Uterus (tissue), 4 donors: ENCODE data around the gene ARF5. TPM values are rescaled to one million over a fixed set of nuclear protein-coding genes. Genes with fewer than 3 reads are reported as not detected.

Experiments used
- DNase-seq, 2 donors: peaks; one replicate each; pipeline ENCODE4 v3.0.0-alpha.2; 2019 to 2020
- H3K27ac ChIP-seq, 2 donors: fragments of 200-600 bp; sonication (generic); 1 replicate in 1 of 2; 2 replicates in 1 of 2; pipeline ENCODE4 v1.5.1; 2016 to 2018
- H3K27me3 ChIP-seq, 2 donors: fragments of 200-600 bp; sonication (generic); one replicate each; pipeline ENCODE4 v1.5.1; 2018 to 2019; ENCODE audit warnings: control low read depth in 1 of 2
- H3K36me3 ChIP-seq, 2 donors: fragments of 200-600 bp; sonication (generic); one replicate each; pipeline ENCODE4 v1.5.1; 2019; ENCODE audit warnings: control low read depth in 1 of 2
- H3K4me1 ChIP-seq, 2 donors: fragments of 200-600 bp; sonication (generic); one replicate each; pipeline ENCODE4 v1.5.1; 2018 to 2019; ENCODE audit warnings: control low read depth in 1 of 2
- H3K4me3 ChIP-seq, 2 donors: fragments of 200-600 bp; sonication (generic); 1 replicate in 1 of 2; 2 replicates in 1 of 2; pipeline ENCODE4 v1.5.1; 2018 to 2019; ENCODE audit warnings: mild to moderate bottlenecking in 1 of 2
- H3K9me3 ChIP-seq, 2 donors: fragments of 200-600 bp; sonication (generic); one replicate each; pipeline ENCODE4 v1.5.1; 2019; ENCODE audit warnings: control low read depth in 1 of 2
- POLR2A ChIP-seq, 2 donors: fragments of 450-650 bp; IDR thresholded peaks; one replicate each; pipeline ENCODE4 v1.6.1; 2016; ENCODE audit warnings: antibody characterized with exemption in 2 of 2, mild to moderate bottlenecking in 1 of 2, moderate library complexity in 1 of 2
- intact Hi-C: fragments of 100-400 bp; cut with DNase I; formaldehyde crosslinking; loops from one replicate; pipeline ENCODE4 v1.15.1; 2023; ENCODE audit warnings: low total_unique reads
- total RNA-seq, 4 donors: library from RNA; depleted of rRNA in 3 of 4; stranded (reverse); fragments of >200 nt in 3 of 4; gene quantifications; one replicate each; pipeline versions ENCODE4 v1.1.0 to v1.2.4, GENCODE V29; 2014 to 2023
- TF ChIP-seq, protein P1 (sequence below), 4 experiments: fragments of 200-600 bp in 2 of 4; fragments of 450-650 bp in 2 of 4; sonication (generic) in 2 of 4; IDR thresholded peaks; one replicate each; pipeline ENCODE4 v1.5.1; 2016 to 2019; ENCODE audit warnings: antibody characterized with exemption in 4 of 4, mild to moderate bottlenecking in 2 of 4, moderate library complexity in 1 of 4
- donor health status: DM: yes; HTN: yes; CAD: no.

Gene ARF5
- total RNA-seq, 4 donors from 2014 or later = 77.4 to 273 (median 122) TPM

DNA sequence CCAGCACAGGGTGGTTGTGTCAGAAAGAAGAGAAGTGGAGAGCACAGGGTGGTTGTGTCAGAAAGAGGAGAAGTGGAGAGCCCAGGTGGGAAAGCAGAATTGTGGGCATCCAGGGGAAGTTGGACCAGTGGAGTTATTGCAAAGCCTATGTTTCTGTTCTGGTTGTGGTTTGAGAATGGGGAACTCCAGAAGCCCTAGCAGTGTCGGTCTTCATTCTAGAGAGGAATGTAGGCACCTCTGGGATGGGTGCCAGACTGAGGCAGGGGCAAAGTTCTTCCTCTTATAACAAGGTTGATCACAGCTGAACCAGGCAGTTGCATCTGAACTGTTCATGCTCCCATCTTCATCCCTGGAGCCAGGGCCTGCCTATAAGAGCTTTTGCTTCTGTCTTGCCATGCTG lies 6.3 kb downstream of the ARF5 start:
- Histone ChIP-seq H3K36me3 (no peaks in the 10 kb centered on the region), H3K4me1 (peaks cover 0 to 13% of the 10 kb centered on the region in 2 donors), H3K27me3 (no peaks in the 10 kb centered on the region), H3K4me3 (no peak overlapping the region), H3K9me3 (no peaks in the 10 kb centered on the region), H3K27ac (peak overlapping the region in 1 of 2 donors; percentile 76)
- no peak for DNase-seq
- intact Hi-C loops = no loop called here
- no peak for TF ChIP-seq POLR2A (IDR thresholded peaks at IDR 0.05)
- TF ChIP-seq, protein P1, sequence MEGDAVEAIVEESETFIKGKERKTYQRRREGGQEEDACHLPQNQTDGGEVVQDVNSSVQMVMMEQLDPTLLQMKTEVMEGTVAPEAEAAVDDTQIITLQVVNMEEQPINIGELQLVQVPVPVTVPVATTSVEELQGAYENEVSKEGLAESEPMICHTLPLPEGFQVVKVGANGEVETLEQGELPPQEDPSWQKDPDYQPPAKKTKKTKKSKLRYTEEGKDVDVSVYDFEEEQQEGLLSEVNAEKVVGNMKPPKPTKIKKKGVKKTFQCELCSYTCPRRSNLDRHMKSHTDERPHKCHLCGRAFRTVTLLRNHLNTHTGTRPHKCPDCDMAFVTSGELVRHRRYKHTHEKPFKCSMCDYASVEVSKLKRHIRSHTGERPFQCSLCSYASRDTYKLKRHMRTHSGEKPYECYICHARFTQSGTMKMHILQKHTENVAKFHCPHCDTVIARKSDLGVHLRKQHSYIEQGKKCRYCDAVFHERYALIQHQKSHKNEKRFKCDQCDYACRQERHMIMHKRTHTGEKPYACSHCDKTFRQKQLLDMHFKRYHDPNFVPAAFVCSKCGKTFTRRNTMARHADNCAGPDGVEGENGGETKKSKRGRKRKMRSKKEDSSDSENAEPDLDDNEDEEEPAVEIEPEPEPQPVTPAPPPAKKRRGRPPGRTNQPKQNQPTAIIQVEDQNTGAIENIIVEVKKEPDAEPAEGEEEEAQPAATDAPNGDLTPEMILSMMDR (IDR thresholded peaks at IDR 0.05) = no peak

DNA sequence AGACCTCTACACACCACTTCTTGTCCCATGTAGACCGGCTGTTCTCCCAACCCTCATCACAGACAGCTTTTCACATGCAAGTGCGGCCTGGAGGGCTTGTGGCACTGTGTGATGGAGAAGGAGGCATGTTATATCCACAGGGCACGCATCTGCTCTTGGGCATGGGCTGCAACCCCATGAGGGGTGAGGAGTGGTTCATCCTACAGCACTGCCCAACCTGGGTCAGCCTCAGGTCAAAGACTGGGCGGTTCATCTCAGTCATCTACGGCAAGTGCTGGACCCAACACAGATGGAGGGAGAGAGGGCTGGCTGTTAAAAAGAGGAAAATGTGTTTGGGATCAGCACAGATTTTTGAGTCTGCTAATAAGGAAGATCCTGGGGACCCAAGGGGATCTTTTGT lies 7.5 kb downstream of the ARF5 start:
- Histone ChIP-seq H3K27ac (no peak overlapping the region), H3K9me3 (no peaks in the 10 kb centered on the region), H3K36me3 (no peaks in the 10 kb centered on the region), H3K4me3 (no peak overlapping the region), H3K4me1 (peaks cover 0 to 11% of the 10 kb centered on the region in 2 donors), H3K27me3 (no peaks in the 10 kb centered on the region)
- intact Hi-C loops = no loop called here
- no peak for DNase-seq
- TF ChIP-seq POLR2A (IDR thresholded peaks at IDR 0.05) = no peak
- TF ChIP-seq, protein P1 (IDR thresholded peaks at IDR 0.05) = no peak

DNA sequence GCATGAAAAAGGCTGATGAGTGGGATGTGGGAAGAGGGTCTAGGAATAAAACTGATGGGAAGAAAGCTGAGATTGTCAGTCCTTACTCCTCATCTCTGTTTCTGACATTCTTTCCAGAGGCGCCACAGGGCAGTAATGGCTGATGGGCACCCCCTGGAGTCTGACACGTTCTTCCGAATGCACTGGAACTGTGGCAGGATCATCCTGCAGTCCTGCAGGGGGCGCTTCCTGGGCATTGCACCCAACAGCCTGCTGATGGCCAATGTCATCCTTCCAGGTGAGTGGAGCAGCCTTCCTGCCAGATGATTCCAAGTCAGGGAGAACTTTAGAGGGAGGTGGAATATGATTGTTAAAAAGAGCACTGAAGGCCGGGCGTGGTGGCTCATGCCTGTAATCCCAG lies 10.1 kb downstream of the ARF5 start:
- H3K27me3 ChIP-seq = no peaks in the 10 kb centered on the region
- no peak overlapping the region for H3K4me3 ChIP-seq
- no peak for DNase-seq
- no peaks in the 10 kb centered on the region for H3K9me3 ChIP-seq
- TF ChIP-seq, protein P1 (IDR thresholded peaks at IDR 0.05) = no peak
- TF ChIP-seq POLR2A (IDR thresholded peaks at IDR 0.05) = no peak
- H3K4me1 ChIP-seq = peaks cover 0 to 4% of the 10 kb centered on the region in 2 donors
- H3K27ac ChIP-seq = no peak overlapping the region
- no peaks in the 10 kb centered on the region for H3K36me3 ChIP-seq
- intact Hi-C loops = no loop called here

DNA sequence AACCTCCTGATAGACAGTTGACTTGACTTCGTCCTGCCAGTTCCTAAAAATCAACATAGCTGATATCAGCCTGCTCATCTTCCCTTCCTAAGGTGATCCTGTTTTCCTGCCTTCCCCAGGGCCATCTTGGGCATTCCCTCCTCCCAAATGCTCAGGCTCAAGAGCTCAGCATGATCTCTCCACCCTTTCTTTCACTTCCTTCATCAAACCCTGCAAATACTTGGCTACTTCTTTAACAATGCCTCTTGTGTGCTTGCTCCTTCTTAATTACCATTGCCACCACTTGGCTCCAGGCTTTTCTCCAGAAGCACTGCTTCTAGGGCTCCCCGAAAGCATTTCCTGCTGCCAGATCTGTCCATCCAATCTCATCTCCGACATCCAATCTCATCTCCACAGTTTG lies 12.7 kb downstream of the ARF5 start:
- no peaks in the 10 kb centered on the region for H3K36me3 ChIP-seq
- intact Hi-C loops = no loop called here
- no peaks in the 10 kb centered on the region for H3K9me3 ChIP-seq
- DNase-seq = no peak
- TF ChIP-seq, protein P1 (IDR thresholded peaks at IDR 0.05) = no peak
- TF ChIP-seq POLR2A (IDR thresholded peaks at IDR 0.05) = no peak
- H3K27me3 ChIP-seq = no peaks in the 10 kb centered on the region
- H3K27ac ChIP-seq = no peak overlapping the region
- no peaks in the 10 kb centered on the region for H3K4me1 ChIP-seq
- no peak overlapping the region for H3K4me3 ChIP-seq

DNA sequence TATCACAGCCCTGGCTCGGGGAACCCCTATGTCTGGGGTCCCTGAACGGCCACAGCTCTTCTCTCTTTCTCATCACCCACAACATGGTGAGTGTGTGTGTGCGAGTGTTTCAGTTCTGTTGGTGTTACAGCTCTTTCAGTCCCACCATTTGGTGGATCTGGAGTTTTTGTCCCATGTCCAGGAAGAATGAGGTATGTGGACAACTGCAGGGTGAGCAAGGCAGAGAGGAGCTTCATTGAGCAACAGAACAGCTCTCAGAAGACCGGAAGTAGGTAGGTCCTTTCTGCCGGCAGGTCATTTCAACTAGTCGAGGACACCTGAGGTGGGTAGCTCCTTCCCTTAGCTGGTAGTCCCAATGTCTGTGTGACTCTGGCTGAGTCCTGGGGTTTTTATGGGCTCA lies 20.2 kb downstream of the ARF5 start:
- Histone ChIP-seq H3K9me3 (no peaks in the 10 kb centered on the region), H3K4me3 (no peak overlapping the region), H3K36me3 (no peaks in the 10 kb centered on the region), H3K27me3 (no peaks in the 10 kb centered on the region), H3K27ac (no peak overlapping the region), H3K4me1 (no peaks in the 10 kb centered on the region)
- TF ChIP-seq, protein P1 (IDR thresholded peaks at IDR 0.05) = no peak
- no peak for DNase-seq
- intact Hi-C loops = no loop called here
